Upper lobe of left lung (tissue), 6 donors: Measurements from ENCODE around the gene CLDN19. TPM values are rescaled to one million over a fixed set of nuclear protein-coding genes. Genes with fewer than 3 reads are reported as not detected.

ENCODE experiments used
- ATAC-seq, 2 donors: fragments of 200-7000 bp; cut with Tn5 transposase; one replicate each; pipeline ENCODE4 v1.9.1; 2022; ENCODE audit warnings: mild to moderate bottlenecking in 2 of 2, moderate library complexity in 2 of 2; ENCODE audit not compliant: low FRiP score in 2 of 2
- DNase-seq, 2 donors: peaks; one replicate each; pipeline ENCODE4 v3.0.0-alpha.2; 2019 to 2020
- H3K27ac ChIP-seq, 4 donors: fragments of 200-600 bp; sonication (generic); one replicate each; pipeline ENCODE4 v1.5.1; 2016 to 2019
- H3K27me3 ChIP-seq, 4 donors: fragments of 200-600 bp; sonication (generic); one replicate each; pipeline ENCODE4 v1.5.1; 2017 to 2019
- H3K36me3 ChIP-seq, 4 donors: fragments of 200-600 bp; sonication (generic); one replicate each; pipeline ENCODE4 v1.5.1; 2016 to 2019
- H3K4me1 ChIP-seq, 4 donors: fragments of 200-600 bp; sonication (generic); one replicate each; pipeline ENCODE4 v1.5.1; 2018 to 2019
- H3K4me3 ChIP-seq, 4 donors: fragments of 200-600 bp; sonication (generic); one replicate each; pipeline ENCODE4 v1.5.1; 2017 to 2019; ENCODE audit warnings: mild to moderate bottlenecking in 2 of 4, moderate library complexity in 1 of 4
- H3K9me3 ChIP-seq, 4 donors: fragments of 200-600 bp; sonication (generic); one replicate each; pipeline ENCODE4 v1.5.1; 2018 to 2019
- CTCF ChIP-seq, 6 experiments: fragments of 450-650 bp in 4 of 6; fragments of 200-600 bp in 2 of 6; sonication (generic) in 2 of 6; IDR thresholded peaks; one replicate each; pipeline ENCODE4 v1.5.1; 2016 to 2019; ENCODE audit warnings: antibody characterized with exemption in 6 of 6
- EP300 ChIP-seq, 4 donors: sonication (generic); formaldehyde crosslinking; IDR thresholded peaks; one replicate each; pipeline ENCODE4 v1.5.1; 2017; ENCODE audit warnings: antibody characterized with exemption in 4 of 4, control low read depth in 2 of 4
- POLR2A ChIP-seq, 4 donors: fragments of 450-650 bp; IDR thresholded peaks; one replicate each; pipeline ENCODE4 v1.5.1; 2016 to 2017; ENCODE audit warnings: antibody characterized with exemption in 4 of 4, mild to moderate bottlenecking in 2 of 4
- POLR2AphosphoS5 ChIP-seq, 2 donors: sonication (generic); formaldehyde crosslinking; IDR thresholded peaks; one replicate each; pipeline ENCODE4 v1.5.1; 2017; ENCODE audit warnings: antibody characterized with exemption in 2 of 2
- WGBS, 2 donors: methylation state at CpG; one replicate each; pipeline ENCODE4 v1.1.5; 2017 to 2018; 5-methylcytosine and 5-hydroxymethylcytosine counted together
- total RNA-seq, 6 donors: library from RNA; depleted of rRNA in 4 of 6; stranded (reverse); fragments of >200 nt in 4 of 6; gene quantifications; one replicate each; pipeline versions ENCODE4 v1.1.0 to v1.2.1, GENCODE V29; 2016 to 2021
- donor health status: DM: no; HTN: no; CAD: no; lungs with moderate emphysema.
- donor health status: DM: no; HTN: yes; CAD: no; lungs with severe emphysema.

CLDN19 gene
- total RNA-seq, 6 donors from 2014 or later = not detected

DNA sequence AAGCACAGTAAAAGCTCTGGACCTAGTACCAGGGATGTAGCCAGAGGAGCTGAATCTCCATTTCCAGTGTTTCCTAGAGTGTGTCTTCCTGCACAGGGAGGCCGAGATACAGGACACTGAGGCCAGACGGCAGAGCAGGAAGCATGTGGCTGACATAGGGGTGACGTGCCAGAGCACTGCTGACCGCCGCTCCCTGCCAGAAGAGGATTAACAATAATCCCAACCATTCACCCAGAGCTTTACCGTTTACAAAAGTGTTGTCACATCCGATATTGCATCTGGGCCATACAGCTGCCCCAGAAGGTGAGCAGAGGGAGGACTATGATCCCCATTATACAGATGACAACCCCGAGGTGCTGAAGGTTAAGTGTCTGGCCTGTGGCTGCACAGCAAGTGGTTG is 5.8 kb upstream of the CLDN19 start:
- WGBS, 2 donors = 90 to 93% methylated on average over 8 of the region's 8 CpGs

DNA sequence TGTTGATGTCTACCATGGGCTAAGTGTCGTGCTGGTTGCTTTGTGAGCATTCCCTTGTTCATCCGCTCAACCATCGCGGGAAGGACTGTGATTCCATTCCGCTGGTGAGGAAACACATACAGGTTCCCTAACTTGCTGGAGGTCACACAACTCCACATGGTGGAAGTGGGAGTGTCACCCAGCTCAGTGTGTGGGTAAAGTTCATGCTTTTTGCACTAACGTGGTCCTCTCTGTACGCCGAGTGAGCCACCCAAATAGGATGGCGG is 4.0 kb upstream of the CLDN19 start:
- Histone ChIP-seq H3K4me1 (no peaks in the 10 kb centered on the region), H3K27ac (no peak overlapping the region), H3K36me3 (peaks cover 10 to 36% (median 18%) of the 10 kb centered on the region in 4 donors), H3K9me3 (no peaks in the 10 kb centered on the region), H3K27me3 (no peaks in the 10 kb centered on the region), H3K4me3 (no peak overlapping the region)
- DNase-seq = no peak
- TF ChIP-seq POLR2A (IDR thresholded peaks at IDR 0.05) (no peak), EP300 (IDR thresholded peaks at IDR 0.05) (no peak), CTCF (IDR thresholded peaks at IDR 0.05) (no peak), POLR2AphosphoS5 (IDR thresholded peaks at IDR 0.05) (no peak)
- ATAC-seq = no peak
- WGBS, 2 donors = 92 to 95% methylated on average over 9 of the region's 9 CpGs

More for the DNA sequence above, 5.8 kb upstream of the CLDN19 start:
- Histone ChIP-seq H3K27me3 (no peaks in the 10 kb centered on the region), H3K4me1 (no peaks in the 10 kb centered on the region), H3K36me3 (peaks cover 15 to 50% (median 30%) of the 10 kb centered on the region in 4 donors), H3K9me3 (no peaks in the 10 kb centered on the region), H3K4me3 (no peak overlapping the region), H3K27ac (no peak overlapping the region)
- DNase-seq = no peak
- TF ChIP-seq CTCF (IDR thresholded peaks at IDR 0.05) (no peak), POLR2A (IDR thresholded peaks at IDR 0.05) (no peak), EP300 (IDR thresholded peaks at IDR 0.05) (no peak), POLR2AphosphoS5 (IDR thresholded peaks at IDR 0.05) (no peak)
- ATAC-seq = no peak

GRCh38 chr1:42743317-42744147 is 3.5 kb upstream of the CLDN19 start:
- ATAC-seq = no peak
- no peak for TF ChIP-seq CTCF (IDR thresholded peaks at IDR 0.05)
- TF ChIP-seq POLR2AphosphoS5 (IDR thresholded peaks at IDR 0.05) = no peak
- no peak for TF ChIP-seq EP300 (IDR thresholded peaks at IDR 0.05)
- TF ChIP-seq POLR2A (IDR thresholded peaks at IDR 0.05) = no peak
- Histone ChIP-seq H3K27ac (no peak overlapping the region), H3K36me3 (peaks cover 10 to 31% (median 17%) of the 10 kb centered on the region in 4 donors), H3K4me3 (no peak overlapping the region), H3K4me1 (no peaks in the 10 kb centered on the region), H3K27me3 (no peaks in the 10 kb centered on the region), H3K9me3 (no peaks in the 10 kb centered on the region)
- DNase-seq = no peak
- WGBS, 2 donors = 75 to 87% methylated on average over 21 of the region's 21 CpGs

DNA sequence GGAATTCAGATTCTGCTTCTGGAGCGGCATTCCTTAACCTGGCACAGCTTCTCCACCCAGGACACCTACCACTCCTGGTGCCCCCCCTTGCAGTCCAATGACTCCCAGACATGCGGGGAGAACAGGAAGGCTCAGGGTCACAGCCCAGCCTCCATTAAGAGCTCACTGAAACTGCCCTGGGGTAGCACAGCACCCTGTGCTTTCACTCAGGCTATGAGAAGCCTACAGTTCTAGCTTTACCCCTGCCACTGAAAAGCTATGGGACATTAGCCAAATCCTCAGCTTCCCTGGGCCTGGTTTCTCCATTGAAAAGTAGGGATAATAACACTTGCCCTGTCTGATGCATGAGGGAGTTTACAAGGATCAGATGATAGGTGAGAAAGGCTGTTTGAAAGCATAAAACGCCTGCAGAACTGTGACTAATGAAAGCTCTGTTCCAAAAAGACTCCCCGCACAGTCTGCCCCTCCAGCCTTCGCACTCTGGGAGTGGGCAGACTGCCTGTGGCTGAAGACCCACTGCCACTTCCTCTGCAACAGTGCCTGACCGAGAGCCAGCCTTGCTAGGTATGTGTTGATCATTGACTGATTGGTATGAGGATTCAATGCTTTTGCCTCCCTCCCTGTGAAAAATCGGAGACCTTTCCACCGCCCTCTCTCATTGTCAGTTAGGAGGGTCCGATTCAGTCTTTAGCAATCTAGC is 2.7 kb upstream of the CLDN19 start:
- Histone ChIP-seq H3K4me3 (no peak overlapping the region), H3K27ac (no peak overlapping the region), H3K4me1 (no peaks in the 10 kb centered on the region), H3K9me3 (no peaks in the 10 kb centered on the region), H3K36me3 (peaks cover 10 to 23% (median 15%) of the 10 kb centered on the region in 4 donors), H3K27me3 (no peaks in the 10 kb centered on the region)
- WGBS, 2 donors = 82 to 88% methylated on average over 9 of the region's 9 CpGs
- DNase-seq = no peak
- no peak for ATAC-seq
- TF ChIP-seq EP300 (IDR thresholded peaks at IDR 0.05) = no peak
- TF ChIP-seq POLR2A (IDR thresholded peaks at IDR 0.05) = no peak
- TF ChIP-seq CTCF (IDR thresholded peaks at IDR 0.05) = no peak
- TF ChIP-seq POLR2AphosphoS5 (IDR thresholded peaks at IDR 0.05) = no peak
